Measurements from ENCODE around the gene CLMN. TPM values are rescaled to one million over a fixed set of nuclear protein-coding genes. Genes with fewer than 3 reads are reported as not detected.
"Not testable (repeated sequence)": the region's sequence is repeated elsewhere in the genome, so short reads cannot be mapped to it uniquely, and the experiment has no call there.

Gene CLMN
- total and polyA plus RNA-seq, 8 donors: 17.4 to 78.1 (median 59.8) TPM

GRCh38 chr14:95208598-95208997 is 111.1 kb downstream of the CLMN start:
- H3K9me3 ChIP-seq: no peaks in the 10 kb centered on the region
- peaks cover 10 to 13% (median 12%) of the 10 kb centered on the region in 3 donors for H3K4me1 ChIP-seq
- ATAC-seq: no peak
- no peak for TF ChIP-seq CTCF (IDR thresholded peaks at IDR 0.05)
- H3K4me3 ChIP-seq: no peak overlapping the region
- no peaks in the 10 kb centered on the region for H3K27me3 ChIP-seq
- no peak for FAIRE-seq
- WGBS, 2 donors: 82 to 94% methylated on average over 6 of the region's 6 CpGs
- no peak overlapping the region for H3K27ac ChIP-seq
- no peak for DNase-seq
- peaks cover 0 to 19% (median 1%) of the 10 kb centered on the region in 3 donors for H3K36me3 ChIP-seq
- intact Hi-C loops (cut with DNase I): no loop called here

GRCh38 chr14:95207475-95208233 is 112.1 kb downstream of the CLMN start:
- no peak for FAIRE-seq
- ATAC-seq: no peak
- H3K27ac ChIP-seq: no peak overlapping the region
- no peak for DNase-seq
- peaks cover 8 to 12% (median 10%) of the 10 kb centered on the region in 3 donors for H3K4me1 ChIP-seq
- H3K4me3 ChIP-seq: no peak overlapping the region
- TF ChIP-seq CTCF (IDR thresholded peaks at IDR 0.05): no peak
- H3K9me3 ChIP-seq: no peaks in the 10 kb centered on the region
- intact Hi-C loops (cut with DNase I): no loop called here
- H3K27me3 ChIP-seq: no peaks in the 10 kb centered on the region
- 86% methylated on average over 7 of the region's 7 CpGs for WGBS, 2 donors
- H3K36me3 ChIP-seq: peaks cover 0 to 27% (median 5%) of the 10 kb centered on the region in 3 donors

- peak in 1 of 4 donors; percentile 32 for ATAC-seq
- DNase-seq: no peak
- no peak for FAIRE-seq
- no peak for TF ChIP-seq CTCF (IDR thresholded peaks at IDR 0.05)
- peaks cover 0 to 2% (median 0%) of the 10 kb centered on the region in 3 donors for H3K4me1 ChIP-seq
- H3K36me3 ChIP-seq: peaks cover 0 to 34% (median 5%) of the 10 kb centered on the region in 3 donors
- H3K4me3 ChIP-seq: no peak overlapping the region
- intact Hi-C loops (cut with DNase I): no loop called here
- WGBS, 2 donors: 83 to 86% methylated on average over 2 of the region's 2 CpGs
- H3K27me3 ChIP-seq: no peaks in the 10 kb centered on the region
- H3K9me3 ChIP-seq: no peaks in the 10 kb centered on the region
- H3K27ac ChIP-seq: no peak overlapping the region
Measured at GRCh38 chr14:95206534-95206933, 113.2 kb downstream of the CLMN start.

- DNase-seq: no peak
- peaks cover 0 to 3% (median 0%) of the 10 kb centered on the region in 3 donors for H3K4me1 ChIP-seq
- FAIRE-seq: no peak
- intact Hi-C loops (cut with DNase I): no loop called here
- no peak overlapping the region for H3K4me3 ChIP-seq
- no peak for TF ChIP-seq CTCF (IDR thresholded peaks at IDR 0.05)
- no peak overlapping the region for H3K27ac ChIP-seq
- H3K36me3 ChIP-seq: peaks cover 0 to 34% (median 5%) of the 10 kb centered on the region in 3 donors
- H3K9me3 ChIP-seq: no peaks in the 10 kb centered on the region
- no peaks in the 10 kb centered on the region for H3K27me3 ChIP-seq
- ATAC-seq: no peak
- 85 to 87% methylated on average over 2 of the region's 2 CpGs for WGBS, 2 donors
Measured at GRCh38 chr14:95204705-95205104, 115.0 kb downstream of the CLMN start.

- H3K4me3 ChIP-seq; FAIRE-seq; H3K27ac ChIP-seq; H3K9me3 ChIP-seq; H3K4me1 ChIP-seq; ATAC-seq; H3K27me3 ChIP-seq; DNase-seq; intact Hi-C loops (cut with DNase I): not testable (repeated sequence)
- WGBS, 2 donors: 92 to 100% methylated on average over 2 of the region's 2 CpGs
- peaks cover 0 to 22% (median 5%) of the 10 kb centered on the region in 3 donors for H3K36me3 ChIP-seq
Measured at GRCh38 chr14:95201745-95202144, 118.0 kb downstream of the CLMN start.
